Calu3 (cell line): ENCODE data around the gene DBT. TPM values are rescaled to one million over a fixed set of nuclear protein-coding genes. Genes with fewer than 3 reads are reported as not detected.
"Not testable (repeated sequence)": the region's sequence is repeated elsewhere in the genome, so short reads cannot be mapped to it uniquely, and the experiment has no call there.

ENCODE experiments used
- BruUV-seq: library from RNA; stranded (reverse); fragments of 400-500 nt; replicated peaks from 2 replicates; lab custom pipeline; 2021; lab: Mats Ljungman, UMichigan
- CTCF ChIA-PET: fragments of 300-600 bp; sonication (Branson Sonifier 250); formaldehyde crosslinking; loops from one replicate; lab custom pipeline; 2022; ENCODE audit warnings: antibody characterized with exemption; lab: Charles Lee
- DNase-seq: peaks from one replicate; pipeline ENCODE4 v3.0.0; 2022
- H3K27ac Mint-ChIP-seq: one replicate; pipeline ENCODE4 v1.8.0; 2022; ENCODE audit warnings: mixed read lengths; ENCODE audit not compliant: unreplicated experiment
- H3K27me3 Mint-ChIP-seq: one replicate; pipeline ENCODE4 v1.8.0; 2022; ENCODE audit warnings: mixed read lengths; ENCODE audit not compliant: unreplicated experiment
- H3K36me3 Mint-ChIP-seq: one replicate; pipeline ENCODE4 v1.8.0; 2022; ENCODE audit warnings: mild to moderate bottlenecking, moderate library complexity, mixed read lengths; ENCODE audit not compliant: insufficient read depth, unreplicated experiment
- H3K4me1 Mint-ChIP-seq: one replicate; pipeline ENCODE4 v1.8.0; 2022; ENCODE audit warnings: mild to moderate bottlenecking, low read depth, mixed read lengths; ENCODE audit not compliant: unreplicated experiment
- H3K4me3 Mint-ChIP-seq: one replicate; pipeline ENCODE4 v1.8.0; 2022; ENCODE audit warnings: mild to moderate bottlenecking, low read depth, moderate library complexity, mixed read lengths; ENCODE audit not compliant: unreplicated experiment
- H3K9me3 Mint-ChIP-seq: one replicate; pipeline ENCODE4 v1.8.0; 2022; ENCODE audit warnings: low read depth, mixed read lengths; ENCODE audit not compliant: unreplicated experiment
- intact Hi-C: fragments of 100-400 bp; cut with micrococcal nuclease; formaldehyde crosslinking; loops from one replicate; pipeline ENCODE4 v1.10.0; 2022; ENCODE audit not compliant: unreplicated experiment
- total RNA-seq: library from RNA; stranded (reverse); gene quantifications from 2 replicates; pipeline ENCODE4 v1.2.3, GENCODE V29; 2022
- TF ChIP-seq, protein P1 (sequence below): fragments of 200-600 bp; IDR thresholded peaks from one replicate; pipeline ENCODE4 v1.8.0; 2022; ENCODE audit warnings: antibody characterized with exemption; ENCODE audit not compliant: unreplicated experiment

The DBT gene
- total RNA-seq, 1 experiment from 2014 or later, result 9.4 TPM

DNA sequence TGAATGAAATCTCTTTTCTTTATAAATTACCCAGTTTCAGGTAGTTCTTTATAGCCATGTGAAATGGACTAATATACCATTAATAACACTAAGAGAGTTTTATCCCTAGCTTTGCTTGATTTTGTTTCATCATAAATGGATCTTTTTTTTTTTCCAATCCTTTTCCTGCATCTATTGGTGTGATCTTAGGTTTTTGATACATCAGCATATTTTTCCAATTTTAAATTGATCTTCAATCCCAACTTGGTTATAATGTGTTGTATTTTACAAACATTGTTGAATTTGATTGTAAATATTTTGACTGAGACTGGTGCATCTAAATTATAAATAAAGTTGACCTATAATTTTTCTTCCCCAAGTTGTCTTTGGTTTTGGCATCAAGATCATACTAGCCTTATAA lies 12.1 kb upstream of the DBT start:
- Mint-ChIP-seq H3K36me3 (peaks cover 14% of the 10 kb centered on the region), H3K9me3 (no peaks in the 10 kb centered on the region), H3K4me3 (no peak overlapping the region), H3K27ac (no peak overlapping the region), H3K4me1 (no peaks in the 10 kb centered on the region), H3K27me3 (no peaks in the 10 kb centered on the region)
- no peak for DNase-seq
- intact Hi-C loops, result no loop called here
- CTCF ChIA-PET, result no interaction called here
- BruUV-seq, result no TSS peak
- TF ChIP-seq, protein P1, sequence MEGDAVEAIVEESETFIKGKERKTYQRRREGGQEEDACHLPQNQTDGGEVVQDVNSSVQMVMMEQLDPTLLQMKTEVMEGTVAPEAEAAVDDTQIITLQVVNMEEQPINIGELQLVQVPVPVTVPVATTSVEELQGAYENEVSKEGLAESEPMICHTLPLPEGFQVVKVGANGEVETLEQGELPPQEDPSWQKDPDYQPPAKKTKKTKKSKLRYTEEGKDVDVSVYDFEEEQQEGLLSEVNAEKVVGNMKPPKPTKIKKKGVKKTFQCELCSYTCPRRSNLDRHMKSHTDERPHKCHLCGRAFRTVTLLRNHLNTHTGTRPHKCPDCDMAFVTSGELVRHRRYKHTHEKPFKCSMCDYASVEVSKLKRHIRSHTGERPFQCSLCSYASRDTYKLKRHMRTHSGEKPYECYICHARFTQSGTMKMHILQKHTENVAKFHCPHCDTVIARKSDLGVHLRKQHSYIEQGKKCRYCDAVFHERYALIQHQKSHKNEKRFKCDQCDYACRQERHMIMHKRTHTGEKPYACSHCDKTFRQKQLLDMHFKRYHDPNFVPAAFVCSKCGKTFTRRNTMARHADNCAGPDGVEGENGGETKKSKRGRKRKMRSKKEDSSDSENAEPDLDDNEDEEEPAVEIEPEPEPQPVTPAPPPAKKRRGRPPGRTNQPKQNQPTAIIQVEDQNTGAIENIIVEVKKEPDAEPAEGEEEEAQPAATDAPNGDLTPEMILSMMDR, result no peak

DNA sequence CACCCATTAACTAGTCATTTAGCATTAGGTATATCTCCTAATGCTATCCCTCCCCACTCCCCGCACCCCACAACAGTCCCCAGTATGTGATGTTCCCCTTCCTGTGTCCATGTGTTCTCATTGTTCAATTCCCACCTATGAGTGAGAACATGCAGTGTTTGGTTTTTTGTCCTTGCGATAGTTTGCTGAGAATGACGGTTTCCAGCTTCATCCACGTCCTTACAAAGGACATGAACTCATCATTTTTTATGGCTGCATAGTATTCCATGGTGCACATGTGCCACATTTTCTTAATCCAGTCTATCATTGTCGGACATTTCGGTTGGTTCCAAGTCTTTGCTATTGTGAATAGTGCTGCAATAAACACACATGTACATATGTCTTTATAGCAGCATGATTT lies 8.8 kb upstream of the DBT start:
- BruUV-seq, result not testable (repeated sequence)

DNA sequence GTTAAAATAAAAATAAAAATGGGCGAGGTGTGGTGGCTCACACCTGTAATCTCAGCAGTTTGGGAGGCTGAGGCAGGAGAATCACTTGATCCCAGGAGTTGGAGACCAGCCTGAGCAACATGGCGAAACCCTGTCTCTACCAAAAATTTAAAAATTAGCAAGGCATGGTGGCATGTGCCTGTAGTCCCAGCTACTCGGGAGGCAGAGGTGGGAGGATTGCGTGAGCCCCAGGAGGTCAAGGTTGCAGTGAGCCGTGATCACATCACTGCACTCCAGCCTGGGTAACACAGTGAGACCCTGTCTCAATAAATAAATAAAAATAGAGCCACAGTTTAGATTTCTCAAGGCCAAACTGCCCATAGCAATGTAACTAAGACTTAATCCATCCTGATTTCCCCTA lies 6.6 kb upstream of the DBT start:
- H3K27me3 Mint-ChIP-seq, H3K36me3 Mint-ChIP-seq, H3K4me1 Mint-ChIP-seq, H3K9me3 Mint-ChIP-seq, CTCF ChIA-PET, H3K4me3 Mint-ChIP-seq, BruUV-seq, DNase-seq, H3K27ac Mint-ChIP-seq, intact Hi-C loops: not testable (repeated sequence)

More for the DNA sequence above, 8.8 kb upstream of the DBT start:
- H3K4me3 Mint-ChIP-seq, H3K27ac Mint-ChIP-seq, H3K4me1 Mint-ChIP-seq, DNase-seq, H3K9me3 Mint-ChIP-seq, CTCF ChIA-PET, H3K27me3 Mint-ChIP-seq, intact Hi-C loops, H3K36me3 Mint-ChIP-seq: not testable (repeated sequence)

DNA sequence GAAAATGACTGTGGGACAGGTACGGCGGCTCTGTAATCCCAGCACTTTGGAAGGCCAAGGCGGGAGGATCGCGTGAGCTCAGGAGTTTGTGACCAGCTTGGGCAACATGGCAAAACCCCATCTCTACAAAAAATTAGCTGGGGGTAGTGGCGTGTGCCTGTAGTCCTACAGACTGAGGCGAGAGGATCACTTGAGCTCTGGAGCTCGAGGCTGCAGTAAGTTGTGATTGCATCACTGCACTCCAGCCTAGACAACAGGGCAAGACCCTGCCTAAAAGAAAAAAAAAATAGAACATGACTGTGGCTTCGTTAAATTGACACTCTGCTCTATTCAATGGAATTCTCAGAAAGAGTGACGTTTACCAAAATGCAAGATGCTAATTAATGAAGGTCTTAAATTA lies 3.9 kb upstream of the DBT start:
- intact Hi-C loops, result no loop called here

DNA sequence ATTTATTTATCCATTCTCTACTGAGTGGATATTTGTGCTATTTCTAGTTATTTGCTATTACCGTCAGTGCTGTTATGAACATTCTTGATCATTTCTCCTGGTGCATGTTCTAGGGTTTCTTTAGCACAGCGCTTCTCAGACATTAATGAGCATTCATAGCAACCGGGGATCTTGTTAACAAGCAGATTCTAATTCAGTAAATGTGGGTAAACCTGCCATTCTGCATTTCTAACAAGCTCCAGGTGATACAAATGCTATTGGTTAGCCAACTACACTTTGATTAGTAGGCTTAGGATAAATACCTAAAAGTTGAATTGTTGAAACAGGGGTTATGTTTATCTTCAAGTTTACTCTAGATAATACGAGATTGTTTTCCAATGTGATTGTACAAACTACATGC lies 3.3 kb upstream of the DBT start:
- H3K27me3 Mint-ChIP-seq, result no peaks in the 10 kb centered on the region
- intact Hi-C loops, result no loop called here
- no peak for DNase-seq

More for the DNA sequence above, 3.9 kb upstream of the DBT start:
- no peaks in the 10 kb centered on the region for H3K9me3 Mint-ChIP-seq
- CTCF ChIA-PET, result no interaction called here
- no peak overlapping the region for H3K27ac Mint-ChIP-seq
- H3K4me3 Mint-ChIP-seq, result no peak overlapping the region
- DNase-seq, result no peak
- H3K27me3 Mint-ChIP-seq, result no peaks in the 10 kb centered on the region
- H3K4me1 Mint-ChIP-seq, result no peaks in the 10 kb centered on the region
- TF ChIP-seq, protein P1, result no peak
- no TSS peak for BruUV-seq
- H3K36me3 Mint-ChIP-seq, result no peaks in the 10 kb centered on the region

More for the DNA sequence above, 3.3 kb upstream of the DBT start:
- Mint-ChIP-seq H3K27ac (no peak overlapping the region), H3K36me3 (no peaks in the 10 kb centered on the region), H3K9me3 (no peaks in the 10 kb centered on the region), H3K4me3 (no peak overlapping the region), H3K4me1 (no peaks in the 10 kb centered on the region)
- TF ChIP-seq, protein P1, result no peak
- CTCF ChIA-PET, result no interaction called here
- BruUV-seq, result no TSS peak
